ENCODE results near the gene TMX4.
"Not testable (repeated sequence)": the region's sequence is repeated elsewhere in the genome, so short reads cannot be mapped to it uniquely, and the experiment has no call there.

Gene TMX4

DNA sequence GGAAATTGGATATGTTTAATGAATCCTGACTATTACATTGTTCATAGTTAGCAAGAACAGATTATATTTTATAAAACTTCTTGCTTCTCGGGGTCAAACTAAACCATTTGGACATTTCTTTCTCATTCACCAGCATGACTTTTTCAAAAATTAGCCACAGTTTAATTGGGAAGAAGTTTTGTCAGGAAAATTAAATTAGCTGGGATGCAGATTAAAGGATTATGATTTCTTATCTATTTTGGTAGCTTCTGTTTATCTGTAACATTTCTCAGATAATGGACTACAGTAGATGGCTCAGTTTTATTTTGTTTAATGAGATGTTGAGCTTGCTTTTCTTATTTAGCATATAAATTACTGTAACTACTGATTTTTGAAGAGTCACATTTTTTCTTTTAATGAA, 26.4 kb upstream of the TMX4 start:
- Histone ChIP-seq H3K4me1 (peaks cover 15% of the 10 kb centered on the region), H3K27me3 (no peaks in the 10 kb centered on the region), H3K4me3 (ENCODE audit: low read depth, low read length) (no peak overlapping the region), H3K9me3 (no peaks in the 10 kb centered on the region), H3K36me3 (no peaks in the 10 kb centered on the region)
- TF ChIP-seq CTCF (IDR thresholded peaks at IDR 0.05; ENCODE audit: low read depth, low read length), result no peak
- no peak for DNase-seq

GRCh38 chr20:8043687-8044282, 24.2 kb upstream of the TMX4 start:
- TF ChIP-seq CTCF (IDR thresholded peaks at IDR 0.05; ENCODE audit: low read depth, low read length), result peak; percentile 69
- peaks cover 15% of the 10 kb centered on the region for H3K4me1 ChIP-seq
- DNase-seq, result peak; percentile 28

GRCh38 chr20:8039042-8039441, 19.5 kb upstream of the TMX4 start:
- H3K9me3 ChIP-seq, result no peaks in the 10 kb centered on the region
- no peak overlapping the region for H3K4me3 ChIP-seq (ENCODE audit: low read depth, low read length)
- H3K36me3 ChIP-seq, result no peaks in the 10 kb centered on the region
- no peaks in the 10 kb centered on the region; the same call in 1 of the 2 replicates for H3K4me1 ChIP-seq
- DNase-seq, result no peak
- TF ChIP-seq CTCF (IDR thresholded peaks at IDR 0.05; ENCODE audit: low read depth, low read length), result 0 out of 2 replicates have a peak, but pooled peaks have one; percentile 6
- no peaks in the 10 kb centered on the region for H3K27me3 ChIP-seq

More at GRCh38 chr20:8043687-8044282, 24.2 kb upstream of the TMX4 start:
- H3K27me3 ChIP-seq, result no peaks in the 10 kb centered on the region
- no peaks in the 10 kb centered on the region for H3K9me3 ChIP-seq
- no peaks in the 10 kb centered on the region for H3K36me3 ChIP-seq
- H3K4me3 ChIP-seq (ENCODE audit: low read depth, low read length), result no peak overlapping the region

DNA sequence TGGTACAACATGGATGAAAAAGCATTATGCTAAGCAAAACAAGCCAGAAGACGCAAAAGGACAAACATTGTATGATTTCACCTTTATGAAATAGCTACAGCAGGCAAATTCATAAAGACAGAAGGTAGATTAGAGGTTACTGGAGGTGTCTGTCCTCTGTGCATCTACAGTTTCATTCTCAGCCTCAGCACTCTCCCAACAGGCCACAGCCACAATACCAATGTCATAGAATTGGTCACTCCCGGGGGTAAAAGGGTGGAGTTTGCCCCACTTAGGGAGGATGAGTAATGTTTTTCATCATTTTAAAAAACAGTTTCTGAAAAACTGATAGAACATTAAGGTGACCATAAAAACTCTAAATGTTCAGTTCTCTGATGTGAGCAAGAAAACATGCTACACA, 17.2 kb upstream of the TMX4 start:
- no peak for DNase-seq
- Histone ChIP-seq H3K36me3 (no peaks in the 10 kb centered on the region), H3K4me3 (ENCODE audit: low read depth, low read length) (no peak overlapping the region), H3K9me3 (no peaks in the 10 kb centered on the region), H3K27me3 (no peaks in the 10 kb centered on the region), H3K4me1 (no peaks in the 10 kb centered on the region; the same call in 1 of the 2 replicates)
- TF ChIP-seq CTCF (IDR thresholded peaks at IDR 0.05; ENCODE audit: low read depth, low read length), result no peak

DNA sequence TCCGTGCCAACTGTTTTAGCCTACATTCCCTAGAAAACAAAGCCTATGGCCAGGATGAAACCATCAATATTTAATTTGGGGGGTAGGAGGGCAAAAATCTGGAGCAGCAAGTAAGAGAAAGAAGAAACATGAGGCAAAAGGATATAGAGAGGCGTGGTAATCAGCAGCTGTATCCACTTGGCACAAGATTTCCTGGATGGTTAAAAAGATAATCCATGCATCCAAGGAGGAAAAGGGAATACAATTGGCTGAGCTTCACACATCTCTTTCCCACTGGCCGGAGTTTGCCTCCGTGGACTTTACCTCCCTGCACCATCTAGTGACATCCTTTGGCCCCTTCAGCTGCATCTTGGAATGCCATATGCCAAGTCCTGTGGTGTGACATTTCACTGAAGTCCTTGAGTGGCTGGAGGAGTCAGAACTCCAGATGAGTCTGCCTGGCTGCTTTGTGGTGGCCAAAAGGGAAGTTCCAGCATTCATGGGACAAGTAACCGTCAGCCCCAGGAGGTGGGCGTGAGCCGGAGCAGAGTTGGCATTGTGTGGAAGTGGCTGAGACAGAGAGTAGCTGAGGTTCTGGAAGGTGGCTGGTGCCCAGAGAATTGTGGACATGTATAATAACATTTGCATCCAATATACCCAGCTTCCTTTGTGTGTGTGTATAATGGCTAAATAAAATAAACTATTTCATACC, 13.7 kb upstream of the TMX4 start:
- Histone ChIP-seq H3K36me3 (no peaks in the 10 kb centered on the region), H3K4me3 (ENCODE audit: low read depth, low read length) (no peak overlapping the region), H3K4me1 (no peaks in the 10 kb centered on the region; the same call in 1 of the 2 replicates), H3K9me3 (no peaks in the 10 kb centered on the region), H3K27me3 (no peaks in the 10 kb centered on the region)
- no peak for TF ChIP-seq CTCF (IDR thresholded peaks at IDR 0.05; ENCODE audit: low read depth, low read length)
- no peak for DNase-seq

DNA sequence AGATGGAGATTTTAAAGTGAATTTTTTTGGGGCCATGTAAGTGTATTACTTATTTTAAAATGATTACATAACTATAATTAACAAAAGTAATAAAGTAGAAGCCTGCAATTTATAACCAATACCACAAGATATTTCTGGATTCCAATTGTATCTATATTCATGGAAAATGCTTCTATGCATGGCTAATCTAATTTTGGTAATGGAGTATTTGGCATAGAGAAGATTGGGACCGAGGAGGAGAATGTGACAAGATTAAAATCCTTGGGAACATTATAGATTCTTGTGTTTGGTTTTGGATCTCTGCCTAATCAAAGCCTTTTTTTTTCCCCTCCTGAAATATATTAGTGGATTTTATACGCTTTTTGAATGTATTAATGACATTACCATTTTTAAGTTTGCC, 12.9 kb upstream of the TMX4 start:
- Histone ChIP-seq H3K9me3 (no peaks in the 10 kb centered on the region), H3K27me3 (no peaks in the 10 kb centered on the region), H3K4me1 (no peaks in the 10 kb centered on the region), H3K4me3 (ENCODE audit: low read depth, low read length) (no peak overlapping the region), H3K36me3 (no peaks in the 10 kb centered on the region)
- no peak for TF ChIP-seq CTCF (IDR thresholded peaks at IDR 0.05; ENCODE audit: low read depth, low read length)
- no peak for DNase-seq

GRCh38 chr20:8031539-8031938, 12.0 kb upstream of the TMX4 start:
- not testable (repeated sequence) for DNase-seq; H3K4me1 ChIP-seq; H3K4me3 ChIP-seq (ENCODE audit: low read depth, low read length); H3K27me3 ChIP-seq; H3K36me3 ChIP-seq; H3K9me3 ChIP-seq

All from BE2C (cell line).